SH-SY5Y (cell line): ENCODE results near the gene RTP1.

ENCODE experiments used
- GATA2 ChIP-seq: IDR thresholded peaks from 2 replicates; pipeline ENCODE4 v1.6.1; 2011; ENCODE audit warnings: mild to moderate bottlenecking, low read depth, low read length
- GATA3 ChIP-seq: IDR thresholded peaks from 2 replicates; pipeline ENCODE4 v1.6.1; 2011; ENCODE audit warnings: low read depth, mild to moderate bottlenecking, low read length, moderate library complexity

GRCh38 chr3:187169231-187169960 lies 27.9 kb upstream of the RTP1 start:
- TF ChIP-seq GATA2 (no peak), GATA3 (no peak)
